ENCODE data around the gene DSG3. TPM values are rescaled to one million over a fixed set of nuclear protein-coding genes. Genes with fewer than 3 reads are reported as not detected.

The DSG3 gene
- total RNA-seq: not detected

- no peak for ATAC-seq
Observed at GRCh38 chr18:31447530-31448191, at the start of gene DSG3. TSS of gene DSG3 (plus strand) at chr18:31447741. CDS start at chr18:31447878, 137 bp downstream.

GRCh38 chr18:31398191-31398590 is 49.4 kb upstream of the DSG3 start:
- no peak for ATAC-seq
- no peak for DNase-seq (ENCODE audit: low spot score)

More at GRCh38 chr18:31447530-31448191, at the start of gene DSG3:
- DNase-seq (ENCODE audit: low spot score): no peak

- ATAC-seq (no peak), DNase-seq (ENCODE audit: low spot score) (no peak)
Observed at GRCh38 chr18:31399306-31400032, 48.1 kb upstream of the DSG3 start.

GRCh38 chr18:31401156-31402025 is 46.1 kb upstream of the DSG3 start:
- ATAC-seq (peak; percentile 92), DNase-seq (ENCODE audit: low spot score) (peak; percentile 48)

GRCh38 chr18:31402026-31402373 is 45.5 kb upstream of the DSG3 start:
- DNase-seq (ENCODE audit: low spot score): no peak
- peak; percentile 80 for ATAC-seq

GRCh38 chr18:31403409-31403808 is 44.1 kb upstream of the DSG3 start:
- ATAC-seq: no peak
- no peak for DNase-seq (ENCODE audit: low spot score)

- no peak for ATAC-seq
Observed at GRCh38 chr18:31407649-31408048, 39.9 kb upstream of the DSG3 start.

GRCh38 chr18:31409276-31409675 is 38.3 kb upstream of the DSG3 start:
- DNase-seq (ENCODE audit: low spot score) (no peak), ATAC-seq (no peak)

More at GRCh38 chr18:31407649-31408048, 39.9 kb upstream of the DSG3 start:
- DNase-seq (ENCODE audit: low spot score): no peak

GRCh38 chr18:31410716-31411483 is 36.6 kb upstream of the DSG3 start:
- no peak for DNase-seq (ENCODE audit: low spot score)
- peak; percentile 26 for ATAC-seq

GRCh38 chr18:31413137-31413536 is 34.4 kb upstream of the DSG3 start:
- no peak for ATAC-seq

GRCh38 chr18:31417850-31418249 is 29.7 kb upstream of the DSG3 start:
- DNase-seq (ENCODE audit: low spot score) (no peak), ATAC-seq (no peak)

More at GRCh38 chr18:31413137-31413536, 34.4 kb upstream of the DSG3 start:
- no peak for DNase-seq (ENCODE audit: low spot score)

GRCh38 chr18:31419457-31419932 is 28.0 kb upstream of the DSG3 start:
- ATAC-seq: no peak

GRCh38 chr18:31420032-31420431 is 27.5 kb upstream of the DSG3 start:
- DNase-seq (ENCODE audit: low spot score) (no peak), ATAC-seq (no peak)

More at GRCh38 chr18:31419457-31419932, 28.0 kb upstream of the DSG3 start:
- DNase-seq (ENCODE audit: low spot score): no peak

- DNase-seq (ENCODE audit: low spot score): no peak
Observed at GRCh38 chr18:31420524-31420923, 27.0 kb upstream of the DSG3 start.

GRCh38 chr18:31424383-31424988 is 23.1 kb upstream of the DSG3 start:
- ATAC-seq (peak; percentile 77), DNase-seq (ENCODE audit: low spot score) (no peak)

More at GRCh38 chr18:31420524-31420923, 27.0 kb upstream of the DSG3 start:
- no peak for ATAC-seq

- DNase-seq (ENCODE audit: low spot score) (no peak), ATAC-seq (no peak)
Observed at GRCh38 chr18:31426021-31426420, 21.5 kb upstream of the DSG3 start.

- DNase-seq (ENCODE audit: low spot score): no peak
- no peak for ATAC-seq
Observed at GRCh38 chr18:31426871-31427406, 20.6 kb upstream of the DSG3 start.

GRCh38 chr18:31428211-31428610 is 19.3 kb upstream of the DSG3 start:
- no peak for ATAC-seq
- no peak for DNase-seq (ENCODE audit: low spot score)

GRCh38 chr18:31429623-31430022 is 17.9 kb upstream of the DSG3 start:
- ATAC-seq (no peak), DNase-seq (ENCODE audit: low spot score) (no peak)

- DNase-seq (ENCODE audit: low spot score) (no peak), ATAC-seq (no peak)
Observed at GRCh38 chr18:31430072-31430471, 17.5 kb upstream of the DSG3 start.
